HG03442 (cell line): ENCODE data around the gene CLK1.
A peak's percentile ranks its signal among the peaks of the same experiment; 100 is the strongest.
"Not testable (repeated sequence)": the region's sequence is repeated elsewhere in the genome, so short reads cannot be mapped to it uniquely, and the experiment has no call there.

Experiments
- ATAC-seq: cut with Tn5 transposase; IDR thresholded peaks from one replicate; pipeline ENCODE4 v1.9.1; 2021; ENCODE audit warnings: mild to moderate bottlenecking, moderate library complexity; ENCODE audit not compliant: unreplicated experiment

CLK1 gene

GRCh38 chr2:200864176-200865034 lies at the start of gene CLK1:
CLK1 (minus strand) TSS chr2:200864658; CDS start chr2:200861862, 2,796 bp downstream.
- peak; percentile 76 for ATAC-seq

DNA sequence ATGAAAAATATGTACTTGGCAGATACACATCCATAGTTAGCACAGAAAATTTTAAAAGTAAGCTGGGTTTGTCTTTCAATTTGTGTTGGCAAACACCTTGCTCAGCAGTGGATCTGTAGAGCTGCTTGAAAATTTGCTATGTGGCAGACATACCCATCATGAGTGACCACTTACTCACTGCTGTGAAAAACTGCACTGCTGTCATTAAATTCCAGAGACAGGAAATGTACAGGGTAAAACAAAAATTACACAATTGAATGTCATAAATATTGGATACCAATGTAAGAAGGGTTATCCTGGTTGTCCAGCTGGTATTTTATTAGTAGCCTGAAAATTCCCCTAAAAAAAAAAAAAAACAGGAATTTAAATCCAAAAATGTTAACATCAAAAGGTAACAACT lies 49.2 kb upstream of the CLK1 start:
- ATAC-seq = no peak

DNA sequence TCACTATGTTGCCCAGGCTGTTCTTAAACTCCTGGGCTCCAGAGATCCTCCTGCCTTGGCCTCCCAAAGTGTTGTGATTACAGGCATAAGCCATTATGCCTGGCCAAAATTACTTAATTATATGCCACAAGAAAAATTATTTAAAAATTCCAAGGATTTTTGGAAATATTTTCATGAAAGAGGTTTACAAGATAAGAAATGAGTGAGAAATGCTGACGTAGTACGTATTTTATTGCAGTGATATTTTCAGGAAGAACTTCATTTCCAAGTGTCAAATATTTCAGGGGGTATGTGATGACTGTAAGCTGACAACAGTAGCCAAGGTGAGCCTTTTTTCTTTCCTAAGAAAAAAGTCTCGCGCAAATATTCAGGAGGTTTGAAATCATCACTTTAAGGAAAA lies 45.5 kb upstream of the CLK1 start:
- no peak for ATAC-seq

DNA sequence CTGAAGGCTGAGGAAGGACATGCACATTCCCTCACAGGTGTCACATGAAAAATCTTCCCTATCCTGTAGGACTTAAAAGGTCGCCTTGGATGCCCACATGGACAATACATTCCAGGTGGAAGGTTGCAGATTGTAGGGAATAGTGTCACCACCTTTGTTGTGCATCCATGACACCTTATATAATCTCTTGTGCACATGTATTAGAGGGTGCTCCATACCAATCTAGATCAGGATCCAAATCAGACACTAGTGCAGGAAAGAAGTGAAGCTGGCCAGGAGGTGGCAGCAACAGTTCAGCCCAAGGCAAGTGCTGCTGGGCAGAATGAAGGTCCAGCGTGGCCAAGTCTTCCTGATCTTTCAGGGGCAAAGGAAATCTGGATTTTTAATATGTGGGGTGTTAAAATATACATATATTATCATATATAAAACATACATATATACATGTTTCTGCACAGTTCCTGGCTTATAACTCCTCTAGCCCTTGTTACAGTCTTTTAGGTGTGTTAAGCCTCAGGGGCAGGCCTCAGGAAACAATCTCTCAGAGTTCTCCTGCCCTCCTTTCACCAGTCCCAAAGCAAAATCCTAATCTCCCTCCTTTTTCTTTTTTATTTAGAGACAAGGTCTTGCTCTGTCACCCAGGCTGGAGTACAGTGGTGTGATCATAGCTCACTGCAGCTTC lies 41.3 kb upstream of the CLK1 start:
- no peak for ATAC-seq

GRCh38 chr2:200901459-200902072 lies 37.1 kb upstream of the CLK1 start:
- ATAC-seq = peak; percentile 99

GRCh38 chr2:200899482-200899881 lies 35.0 kb upstream of the CLK1 start:
- no peak for ATAC-seq

DNA sequence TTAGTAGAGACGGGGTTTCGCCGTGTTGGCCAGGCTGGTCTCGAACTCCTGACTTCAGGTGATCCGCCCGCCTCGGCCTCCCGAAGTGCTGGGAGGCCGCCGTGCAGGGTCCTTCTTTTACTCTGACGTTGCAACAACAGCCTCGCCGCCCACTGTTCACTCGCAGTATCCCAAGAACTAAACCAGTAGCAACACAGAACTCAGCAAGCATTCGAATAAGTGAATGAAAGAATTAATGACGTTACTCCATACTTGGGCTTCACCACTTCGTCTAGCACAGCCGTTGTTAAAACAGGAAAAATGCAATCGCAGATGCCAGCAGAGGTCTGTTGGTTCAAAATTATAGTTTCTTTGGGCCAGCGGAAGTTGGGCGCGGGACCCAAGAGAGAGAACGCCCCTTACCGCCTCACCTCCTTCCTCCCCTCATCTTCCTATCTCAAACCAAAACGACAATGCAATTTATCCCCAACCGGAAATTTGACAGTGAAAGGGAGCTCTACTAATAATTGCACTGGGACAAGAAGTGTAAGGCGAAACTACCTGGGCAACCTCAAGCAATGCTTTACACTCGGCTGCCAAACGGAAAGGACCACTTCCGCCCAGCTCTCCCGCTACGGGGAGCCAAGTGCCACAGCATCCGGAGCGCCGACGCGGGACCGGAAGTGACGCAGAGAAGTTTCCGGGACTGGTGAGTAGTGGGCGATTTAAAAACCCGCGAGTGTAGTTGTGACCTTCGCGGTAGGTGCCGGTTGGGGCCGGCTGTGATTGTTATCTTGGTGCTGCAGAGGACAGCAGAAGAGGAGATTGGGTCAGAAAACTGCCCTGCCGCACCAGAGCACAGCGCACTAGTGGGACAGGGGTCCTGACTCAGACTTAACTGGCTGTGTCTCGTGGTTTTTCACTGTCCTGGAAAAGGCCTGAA lies 24.5 kb upstream of the CLK1 start, which contains the start of the genes NIF3L1 and PPIL3:
TSS of gene NIF3L1 (plus strand) at position 668 of the 922 bp plus-strand sequence. CDS start 2,573 bp downstream, outside the sequence.
TSS of gene PPIL3 (minus strand) at position 374 of the 922 bp plus-strand sequence. CDS start 1,462 bp downstream, outside the sequence.
- ATAC-seq = peak; percentile 93

DNA sequence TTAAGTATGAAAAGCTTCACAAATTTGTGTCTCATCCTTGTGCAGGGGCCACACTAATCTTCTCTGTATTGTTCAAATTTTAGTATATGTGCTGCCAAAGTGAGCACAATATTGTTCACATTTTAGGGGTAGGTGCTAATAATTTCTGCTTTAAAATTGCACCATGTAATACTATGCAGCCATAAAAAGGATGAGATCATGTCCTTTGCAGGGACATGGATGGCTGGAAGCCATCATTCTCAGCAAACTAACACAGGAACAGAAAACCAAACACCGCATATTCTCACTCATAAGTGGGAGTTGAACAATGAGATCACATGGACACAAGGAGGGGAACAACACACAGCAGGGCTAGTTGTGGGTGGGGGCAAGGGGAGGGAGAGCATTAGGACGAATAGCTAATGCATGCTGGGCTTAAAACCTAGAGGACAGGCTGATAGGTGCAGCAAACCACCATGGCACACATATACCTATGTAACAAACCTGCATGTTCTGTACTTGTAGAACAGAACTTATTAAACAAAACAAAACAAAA lies 17.3 kb upstream of the CLK1 start:
- not testable (repeated sequence) for ATAC-seq

DNA sequence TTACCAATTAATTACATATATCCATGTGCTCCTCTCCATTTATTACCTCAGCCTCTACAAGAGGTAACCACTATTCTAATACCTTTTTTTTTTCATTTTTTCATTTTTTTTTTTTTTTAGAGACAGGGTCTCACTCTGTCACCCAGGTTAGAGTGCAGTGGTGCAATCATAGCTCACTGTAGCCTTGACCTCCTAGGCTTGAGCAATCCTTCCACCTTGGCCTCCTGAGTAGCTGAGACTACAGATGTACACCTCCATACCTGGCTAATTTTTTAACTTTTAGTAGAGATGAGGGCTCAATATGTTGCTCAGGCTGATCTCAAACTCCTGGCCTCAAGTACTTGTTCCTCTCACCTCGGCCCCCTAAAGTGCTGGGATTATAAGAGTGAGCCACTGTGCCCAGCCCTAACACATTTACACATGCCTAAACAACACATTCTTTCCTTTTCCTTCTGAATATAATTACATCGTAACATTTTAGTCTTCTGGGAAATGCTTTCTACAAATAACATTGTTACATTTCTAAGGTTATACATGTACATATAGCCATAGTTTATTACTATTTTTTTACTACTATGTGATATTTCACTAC lies 13.9 kb upstream of the CLK1 start:
- no peak for ATAC-seq

DNA sequence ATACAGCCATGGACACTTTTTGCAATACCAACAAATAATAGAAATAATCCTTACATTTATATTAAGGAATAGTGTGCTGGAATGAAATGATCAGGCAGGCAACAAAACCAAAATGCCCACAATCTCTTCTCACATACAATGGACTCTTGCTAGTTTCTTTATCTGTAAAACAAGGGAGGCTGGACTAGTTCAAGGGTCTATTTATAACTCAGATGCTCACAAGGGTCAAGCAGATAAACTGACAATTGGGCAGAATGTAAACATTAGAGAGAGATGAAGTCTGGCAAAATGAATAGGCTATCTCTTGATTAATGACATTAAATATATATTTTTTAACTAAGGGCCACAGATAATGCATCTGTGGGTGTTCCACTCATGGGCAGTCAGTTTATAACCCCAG lies 13.0 kb upstream of the CLK1 start:
- ATAC-seq = no peak

GRCh38 chr2:200873560-200873959 lies 9.1 kb upstream of the CLK1 start:
- ATAC-seq = no peak

- ATAC-seq = no peak
Observed at GRCh38 chr2:200871151-200871550, 6.7 kb upstream of the CLK1 start.

DNA sequence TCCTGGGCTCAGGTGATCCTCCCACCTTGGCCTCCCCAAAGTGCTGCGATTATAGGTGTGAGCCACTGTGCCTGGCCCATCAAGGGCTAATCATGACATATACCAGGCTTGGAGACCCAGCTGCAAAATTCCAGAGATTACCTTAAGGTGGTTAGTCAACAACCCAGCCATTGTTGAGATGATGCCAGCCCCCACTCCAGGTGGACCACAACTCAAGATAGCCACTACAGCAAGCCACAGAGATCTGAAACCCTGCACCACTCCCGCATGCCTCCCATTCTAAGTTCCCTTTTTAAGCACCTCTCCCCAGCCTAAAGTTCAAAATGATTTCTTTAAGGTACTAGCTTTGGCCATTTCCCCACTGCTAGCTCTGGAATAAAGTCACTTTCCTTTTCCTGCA lies 4.6 kb upstream of the CLK1 start:
- no peak for ATAC-seq

DNA sequence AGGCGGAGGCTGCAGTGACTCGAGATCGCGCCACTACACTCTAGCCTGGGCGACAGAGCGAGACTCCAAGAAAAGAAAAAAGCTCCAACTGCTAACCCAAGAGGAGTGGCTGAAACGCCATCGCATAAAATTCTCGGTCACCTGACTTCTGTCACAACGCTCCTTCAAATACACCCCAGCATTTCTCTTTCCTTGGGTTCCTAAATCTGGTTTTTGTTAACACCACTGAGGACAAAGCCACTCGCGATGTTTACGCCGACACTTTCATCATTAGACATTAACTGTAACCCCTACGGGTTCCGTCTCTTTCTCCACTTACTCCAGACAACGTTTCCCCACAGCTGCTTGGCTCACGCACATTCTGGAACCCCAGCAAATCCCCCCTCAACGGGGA lies 679 bp downstream of the CLK1 start:
- ATAC-seq = peak; percentile 2

GRCh38 chr2:200862532-200863000 lies 1.9 kb downstream of the CLK1 start:
- ATAC-seq = no peak

- no peak for ATAC-seq
Observed at GRCh38 chr2:200861617-200862155, 2.8 kb downstream of the CLK1 start.

DNA sequence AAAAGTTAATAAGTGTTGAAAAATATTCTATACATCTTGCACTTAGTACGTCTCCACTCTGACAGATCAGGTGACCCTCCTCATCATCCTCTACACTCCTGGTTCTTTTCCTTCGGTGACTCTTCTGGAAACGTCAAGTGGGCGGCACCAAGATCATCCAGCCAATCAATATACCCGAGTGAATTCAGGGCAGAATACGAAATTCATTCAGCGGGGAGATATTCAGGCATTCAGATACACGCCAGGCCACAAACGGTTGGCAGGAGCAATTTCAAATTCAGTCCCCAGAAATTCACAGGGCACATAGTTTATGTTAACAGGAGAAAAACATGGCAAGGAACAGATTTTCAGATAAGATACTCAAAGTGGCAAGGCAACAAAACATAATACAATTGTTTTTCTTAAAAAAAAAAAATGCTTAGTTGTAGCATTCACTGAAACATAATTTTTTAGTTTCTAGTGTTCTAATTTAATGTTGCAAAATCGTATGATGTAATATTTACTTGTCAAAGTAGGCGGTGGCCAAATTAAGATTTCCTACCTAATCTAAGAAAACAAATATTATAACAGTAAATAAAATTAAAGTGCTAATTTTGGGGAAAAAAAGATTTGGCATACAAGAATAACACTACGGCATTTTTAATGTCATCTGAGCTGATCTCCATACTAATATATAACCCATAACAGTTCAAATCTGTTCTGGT lies 4.2 kb downstream of the CLK1 start:
- no peak for ATAC-seq

DNA sequence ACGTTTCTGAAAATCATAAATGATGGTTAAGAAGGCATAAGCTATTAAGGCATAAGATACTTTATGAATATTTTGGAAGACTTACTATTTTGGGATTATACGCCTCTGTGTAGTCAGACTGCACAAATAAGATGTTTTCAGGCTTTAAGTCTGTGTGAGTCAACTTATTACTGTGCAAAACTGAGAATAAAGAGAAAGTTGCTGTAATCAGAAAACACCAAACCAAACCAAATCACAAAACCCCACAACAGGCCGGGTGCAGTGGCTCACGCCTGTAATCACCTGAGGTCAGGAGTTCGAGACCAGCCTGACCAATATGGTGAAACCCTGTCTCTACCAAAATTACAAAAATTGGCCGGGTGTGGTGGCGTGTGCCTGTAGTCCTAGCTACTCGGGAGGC lies 7.7 kb downstream of the CLK1 start:
- no peak for ATAC-seq

- ATAC-seq = no peak
Observed at GRCh38 chr2:200852605-200853004, 11.9 kb downstream of the CLK1 start.
